UCSD-AML1 (cell line): ENCODE measurements around the gene PDPN.
A peak's percentile ranks its signal among the peaks of the same experiment; 100 is the strongest.

Experiments used
- DNase-seq: peaks from one replicate; lab custom pipeline; 2025; ENCODE audit not compliant: unreplicated experiment; lab: John Stamatoyannopoulos, UW

PDPN gene

DNA sequence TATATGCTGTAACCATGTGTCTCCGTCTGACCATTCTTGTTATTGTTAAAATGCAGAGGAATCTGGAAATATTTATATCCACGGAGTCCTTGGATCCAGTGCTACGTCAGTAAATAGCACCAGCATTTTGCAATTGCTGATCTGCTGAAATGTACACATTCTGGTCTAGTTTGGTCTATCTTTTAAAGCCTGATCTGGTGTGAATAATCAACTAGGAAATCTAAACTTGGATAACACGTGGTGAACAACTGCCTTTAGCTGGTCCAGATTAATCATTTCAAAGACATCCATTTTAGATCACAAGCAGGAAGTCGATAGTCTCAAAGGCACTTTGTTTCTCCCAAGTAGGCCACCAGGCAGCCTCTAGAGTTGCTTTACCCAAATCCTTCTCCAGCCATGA lies 32.6 kb downstream of the PDPN start:
- no peak for DNase-seq

DNA sequence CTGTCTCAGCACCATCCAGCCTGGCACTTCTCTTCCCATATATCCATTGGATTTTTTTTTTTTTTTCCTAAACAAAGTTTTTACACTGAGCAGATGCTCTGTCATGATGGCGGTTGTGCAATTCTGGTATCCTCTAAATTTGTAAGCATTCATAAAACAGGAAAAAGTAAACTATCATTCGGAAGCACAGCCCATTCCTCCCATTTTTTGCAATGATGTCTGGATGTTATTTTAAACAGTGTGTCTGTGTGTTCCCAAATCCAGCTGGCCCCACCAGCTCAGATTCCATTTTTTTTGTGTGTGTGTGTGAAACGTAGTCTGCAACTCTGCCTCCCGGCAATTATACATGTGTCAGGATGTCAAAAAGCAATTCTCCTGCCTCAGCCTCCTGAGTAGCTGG lies 33.5 kb downstream of the PDPN start:
- DNase-seq, result no peak

DNA sequence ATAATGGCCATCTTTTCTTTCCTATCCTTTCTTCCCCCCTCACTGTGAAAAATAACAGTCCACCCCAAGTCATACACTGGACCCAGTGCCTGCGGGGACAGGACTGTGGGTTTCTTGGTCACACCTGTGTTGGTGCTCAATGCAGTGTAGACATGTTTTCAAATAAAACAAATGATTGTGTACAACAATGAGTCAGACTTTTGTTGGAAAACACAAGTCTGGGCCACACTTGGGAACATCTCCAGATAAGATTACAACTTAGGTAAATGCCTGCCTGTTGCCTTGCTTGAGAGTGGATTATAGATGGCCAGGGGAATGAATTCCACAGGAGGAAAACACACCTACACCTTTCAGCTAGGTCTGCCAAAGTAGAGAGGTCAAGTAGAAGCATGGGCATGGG lies 34.1 kb downstream of the PDPN start:
- DNase-seq, result no peak

DNA sequence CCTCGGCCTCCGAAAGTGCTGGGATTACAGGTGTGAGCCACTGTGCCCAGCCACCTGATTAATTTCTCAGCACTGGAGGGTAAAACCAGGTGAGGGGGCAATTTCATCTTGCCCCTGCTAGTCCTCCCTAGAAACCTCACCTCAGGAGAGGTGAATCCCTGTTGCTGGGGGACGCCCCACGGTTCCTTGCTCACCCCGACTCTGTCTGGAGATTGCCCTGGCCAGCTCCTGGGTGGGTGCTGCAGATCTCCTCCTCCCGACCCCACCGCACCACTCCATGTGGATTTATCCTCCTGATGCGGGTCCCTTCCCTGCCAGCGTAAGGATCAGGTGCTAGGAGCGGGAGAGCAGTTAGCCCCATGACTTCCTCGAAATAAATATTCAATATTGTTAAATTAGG lies 34.9 kb downstream of the PDPN start:
- DNase-seq, result no peak

DNA sequence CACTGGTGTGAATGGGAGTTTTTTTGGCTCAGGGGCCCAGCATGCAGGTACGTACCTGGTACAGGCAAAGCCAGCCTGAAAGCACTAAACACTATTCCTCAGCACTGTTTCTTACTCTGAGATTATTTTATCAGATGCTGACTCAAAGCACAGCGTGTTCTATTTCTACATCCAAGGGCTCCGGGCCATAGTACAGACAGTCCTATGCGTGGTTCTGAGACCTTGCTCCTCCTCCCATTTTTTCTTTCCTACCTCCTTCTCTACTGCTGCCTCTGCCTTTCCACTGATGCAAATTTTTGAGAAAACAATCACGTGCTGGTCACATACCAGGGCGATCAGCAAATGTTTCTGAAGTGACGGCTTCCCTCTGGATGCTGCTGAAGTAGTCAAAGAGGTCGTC lies 36.3 kb downstream of the PDPN start:
- DNase-seq, result no peak

DNA sequence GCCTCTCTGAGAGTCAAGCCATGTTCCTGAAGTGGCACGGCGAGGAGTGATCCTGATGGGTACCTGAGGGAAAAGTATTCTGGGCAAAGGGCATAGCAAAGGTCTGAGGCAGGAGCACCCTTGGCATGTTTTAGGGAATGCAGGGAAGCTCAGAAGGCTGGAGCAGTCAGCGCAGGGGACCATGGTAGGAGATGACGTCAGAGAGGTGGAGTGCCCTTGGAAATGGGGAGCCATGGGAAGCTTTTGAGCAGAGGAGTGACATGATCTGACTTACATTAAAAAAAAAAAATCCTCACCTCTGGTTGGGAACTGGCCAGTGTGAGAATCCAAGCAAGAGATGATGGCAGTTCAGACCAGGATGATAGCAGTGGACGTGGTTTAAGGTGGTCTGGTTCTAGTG lies 37.2 kb downstream of the PDPN start:
- no peak for DNase-seq

DNA sequence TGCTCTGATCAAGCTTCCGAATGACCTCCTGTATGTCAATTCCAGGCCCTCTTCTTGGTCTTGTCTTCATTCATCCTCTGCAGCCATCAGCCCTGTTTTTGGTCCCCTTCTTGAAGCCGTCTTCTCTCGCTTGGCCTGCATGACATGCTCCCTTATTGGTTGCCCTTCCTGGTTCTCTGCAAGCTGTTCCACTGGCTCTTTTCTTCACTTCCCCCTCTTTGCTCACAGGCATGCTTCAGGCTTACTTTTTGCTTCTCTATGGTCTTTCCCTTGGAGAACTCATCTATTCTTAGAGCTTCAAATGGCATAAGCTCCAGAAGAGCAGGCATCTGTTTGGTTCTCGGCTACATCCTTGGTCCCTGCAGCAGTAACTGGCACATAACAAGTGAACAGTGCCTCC lies 38.8 kb downstream of the PDPN start:
- no peak for DNase-seq

DNA sequence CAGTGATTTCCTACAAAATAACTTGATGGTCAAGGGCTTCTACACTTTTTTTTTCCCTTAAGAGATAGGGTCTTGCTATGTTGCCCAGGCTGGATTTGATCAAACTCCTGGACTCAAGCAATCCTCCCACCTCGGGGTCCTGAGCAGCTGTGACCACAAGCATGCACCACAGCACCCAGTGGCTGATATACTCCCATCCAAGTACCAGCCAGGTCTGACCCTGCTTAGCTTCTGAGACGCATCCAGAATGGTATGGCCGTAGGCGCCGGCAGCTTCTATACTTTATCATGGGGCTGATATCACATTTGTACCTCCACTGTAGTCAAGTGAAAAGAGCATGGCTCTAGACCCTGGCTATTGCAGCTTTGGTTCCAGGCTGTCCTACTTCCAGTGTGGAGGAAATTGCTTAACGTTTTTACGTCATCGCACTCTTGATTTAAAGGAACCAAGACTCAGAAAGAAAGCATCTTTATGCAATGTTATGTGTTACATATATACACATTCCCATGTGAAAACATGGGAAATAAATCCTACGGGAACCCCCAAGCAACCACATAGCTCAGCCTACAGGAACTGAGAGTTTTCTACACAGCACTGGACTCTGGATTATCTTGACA lies 39.5 kb downstream of the PDPN start:
- no peak for DNase-seq

DNA sequence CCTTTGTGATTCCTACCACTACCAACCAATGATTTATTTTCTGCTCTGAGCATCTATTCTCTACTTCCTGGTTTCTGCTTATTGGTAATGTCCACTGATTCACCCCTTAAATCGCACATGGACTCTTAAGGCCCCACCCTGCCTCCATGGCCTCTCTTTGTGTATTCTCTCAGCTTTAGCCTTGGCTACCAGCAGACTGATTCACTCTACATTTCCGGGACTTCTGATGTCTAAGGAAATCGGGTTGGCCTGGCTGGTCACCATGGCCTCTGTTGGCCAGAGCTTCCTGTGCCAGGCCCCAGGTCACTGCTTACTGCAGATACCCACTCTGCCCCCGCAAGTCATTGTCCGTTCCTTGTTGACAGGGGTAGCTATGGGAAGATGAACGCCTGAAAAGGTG lies 40.9 kb downstream of the PDPN start:
- no peak for DNase-seq

DNA sequence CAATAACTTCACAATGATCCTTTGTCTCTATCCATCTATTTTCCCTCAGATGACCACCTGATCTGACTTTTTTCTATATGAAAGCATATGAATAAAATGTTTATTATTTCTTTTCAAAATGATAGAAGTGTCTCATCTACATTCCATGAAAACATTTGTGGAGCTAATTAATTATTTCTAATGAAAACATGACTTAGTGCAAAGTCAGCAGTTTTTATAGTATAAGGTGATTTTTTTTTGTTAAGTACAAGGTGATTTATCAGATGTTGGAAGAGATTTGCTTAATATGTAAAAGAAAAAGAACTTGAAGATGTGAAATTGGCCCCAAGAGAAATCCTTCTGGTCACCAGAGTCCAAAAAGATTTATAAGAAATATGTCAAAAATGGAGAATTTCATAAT lies 43.5 kb downstream of the PDPN start:
- no peak for DNase-seq

DNA sequence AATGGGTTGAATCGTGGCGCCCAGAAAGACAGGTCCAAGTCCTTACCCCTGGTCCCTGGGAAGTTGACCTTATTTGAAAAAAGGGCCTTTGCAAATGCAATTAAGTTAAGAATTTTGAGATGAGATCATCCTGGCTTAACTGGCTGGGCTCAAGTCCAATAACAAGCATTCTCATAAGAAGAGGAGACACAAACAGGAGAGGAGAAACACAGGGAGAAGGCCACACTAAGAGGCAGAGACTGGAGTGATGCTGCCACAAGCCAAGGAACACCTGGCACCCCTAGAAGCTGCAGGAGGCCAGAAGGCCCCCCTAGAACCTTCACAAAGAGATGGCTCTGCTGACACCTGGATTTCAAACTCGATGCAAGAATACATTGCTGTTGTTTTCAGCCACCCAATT lies 44.6 kb downstream of the PDPN start:
- no peak for DNase-seq

DNA sequence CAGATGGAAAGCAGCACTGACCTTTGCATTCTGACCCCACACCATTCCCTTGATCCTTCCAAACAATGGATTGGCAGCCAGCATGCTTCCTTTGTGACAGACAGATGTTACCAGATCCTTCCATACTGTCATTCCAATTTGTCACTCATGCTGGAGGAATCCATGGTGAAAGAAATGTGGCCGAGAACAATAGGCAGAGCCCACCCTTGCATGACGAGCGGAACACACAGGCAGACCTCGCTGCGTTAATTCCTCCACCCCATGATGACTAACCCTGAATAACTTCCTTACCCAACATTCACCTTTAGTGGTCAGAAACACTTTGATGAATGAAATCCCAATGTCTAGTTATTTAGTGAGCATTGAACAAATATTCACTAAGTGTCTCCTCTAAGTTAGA lies 45.1 kb downstream of the PDPN start:
- DNase-seq, result no peak

DNA sequence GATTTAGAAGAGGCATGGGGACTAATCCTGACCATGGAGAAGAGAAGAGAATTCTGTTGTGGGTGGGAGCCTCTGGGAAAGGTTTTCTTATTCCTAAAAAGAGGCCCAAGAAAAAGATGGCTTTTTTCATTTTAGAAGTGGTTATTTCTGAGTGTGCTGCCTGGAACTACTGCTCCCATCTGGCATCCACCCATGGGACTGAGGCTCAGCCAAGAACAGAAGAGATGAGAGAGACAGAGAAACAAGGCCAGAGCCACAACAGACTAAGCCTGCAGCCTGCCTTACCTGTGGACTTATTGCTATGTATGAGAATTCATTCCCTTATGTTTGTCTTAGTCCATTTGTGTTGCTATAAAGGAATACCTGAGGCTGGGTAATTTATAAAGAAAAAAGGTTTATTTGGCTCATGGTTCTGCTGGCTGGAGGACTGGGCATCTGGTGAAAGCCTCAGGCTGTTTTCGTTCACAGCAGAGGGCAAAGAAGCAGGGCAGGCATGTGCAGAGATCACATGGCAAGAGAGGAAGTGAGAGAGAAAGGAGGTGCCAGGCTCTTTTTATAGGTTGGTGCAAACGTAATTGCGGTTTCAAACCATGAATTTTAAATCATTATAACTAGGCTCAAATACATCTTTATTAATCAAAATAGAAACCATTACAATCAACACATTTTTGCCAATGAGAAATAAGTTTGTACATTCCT lies 58.8 kb downstream of the PDPN start:
- no peak for DNase-seq

DNA sequence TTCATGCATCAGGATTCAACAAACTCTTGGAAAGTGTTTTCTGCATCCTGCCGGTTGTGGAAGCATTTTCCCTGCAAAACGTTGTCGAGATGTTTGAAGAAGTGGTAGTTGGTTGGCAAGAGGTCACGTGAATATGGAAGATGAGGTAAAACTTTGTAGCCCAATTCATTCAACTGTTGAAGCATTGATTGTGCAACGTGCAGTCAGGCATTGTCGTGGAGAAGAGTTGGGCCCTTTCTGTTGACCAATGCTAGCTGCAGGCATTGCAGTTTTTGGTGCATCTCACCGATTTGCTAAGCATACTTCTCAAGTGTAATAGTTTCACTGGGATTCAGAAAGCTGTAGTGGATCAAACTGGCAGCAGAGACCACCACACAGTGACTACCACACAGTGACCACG lies 59.4 kb downstream of the PDPN start:
- DNase-seq, result no peak

DNA sequence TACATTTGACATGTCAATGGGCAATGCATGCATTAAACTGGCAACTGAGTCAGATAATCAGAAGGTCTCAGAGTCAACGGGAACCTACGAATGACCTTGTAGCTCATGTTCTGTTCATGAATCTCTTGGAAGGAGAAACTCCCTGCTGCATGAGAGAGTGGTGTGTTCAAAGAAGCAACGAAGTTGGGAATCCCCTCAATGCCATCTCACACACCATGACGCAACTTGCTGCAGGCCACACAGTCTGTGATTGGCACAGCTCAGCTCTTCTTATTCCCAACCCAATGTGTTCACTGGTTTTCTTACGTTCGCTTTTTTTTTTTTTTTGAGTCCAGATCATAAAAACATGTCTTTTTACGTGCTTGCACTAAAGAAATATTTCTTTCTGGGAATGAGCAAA lies 62.9 kb downstream of the PDPN start:
- DNase-seq, result no peak

DNA sequence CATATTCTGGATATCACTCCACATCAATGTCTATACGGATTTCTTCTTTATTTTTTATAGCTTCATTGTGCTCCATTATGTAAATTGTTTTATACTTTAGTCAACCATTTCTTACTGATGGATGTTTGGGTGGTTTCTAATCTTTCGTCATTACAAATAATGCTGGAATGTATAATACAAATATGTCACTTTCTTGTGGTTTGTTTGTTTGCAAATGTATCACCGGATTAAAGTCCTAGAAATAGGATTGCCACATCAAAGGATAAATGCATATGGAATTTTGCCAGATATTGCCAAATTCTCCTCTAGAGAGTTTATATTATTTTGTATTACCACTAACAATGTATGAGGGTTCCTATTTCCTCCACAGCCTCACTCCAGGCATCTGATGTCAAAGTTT lies 67.6 kb downstream of the PDPN start:
- no peak for DNase-seq

DNA sequence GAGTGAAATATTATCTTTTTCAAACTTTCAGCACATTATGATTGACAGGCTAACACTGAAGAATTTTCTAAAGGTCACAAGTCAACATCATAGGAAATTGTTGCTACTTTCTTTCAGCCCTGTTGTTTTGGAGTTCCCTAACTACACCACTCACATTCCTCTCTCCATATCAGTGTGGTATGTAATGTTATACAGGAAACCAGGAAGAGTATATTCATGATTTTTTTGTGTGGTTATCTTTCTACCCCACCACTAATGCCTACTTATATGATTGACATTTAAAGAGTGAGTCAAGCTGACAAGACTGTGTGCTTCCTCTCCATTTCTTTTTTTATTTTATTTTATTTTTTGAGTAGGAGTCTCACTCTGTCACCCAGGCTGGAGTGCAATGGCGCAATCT lies 68.6 kb downstream of the PDPN start:
- DNase-seq, result no peak

DNA sequence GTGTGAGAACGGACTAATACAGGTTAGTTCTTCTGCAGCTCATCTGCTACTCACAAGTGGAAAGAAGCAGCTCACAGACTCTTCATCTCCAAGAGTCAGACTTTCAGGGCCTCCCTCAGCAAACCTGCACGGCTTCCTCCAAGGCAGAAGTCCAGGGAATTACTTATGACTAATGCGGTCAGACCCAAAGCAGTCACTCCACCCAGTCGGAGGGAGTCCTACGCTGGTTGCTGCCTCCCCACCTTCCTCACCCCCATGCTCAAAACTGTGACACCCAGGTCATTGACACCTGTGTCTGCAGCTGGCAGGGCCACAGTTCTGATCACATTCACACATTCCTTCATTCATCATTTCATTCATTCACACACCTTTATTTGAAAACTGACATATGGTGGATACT lies 77.9 kb downstream of the PDPN start:
- peak; percentile 21 for DNase-seq

DNA sequence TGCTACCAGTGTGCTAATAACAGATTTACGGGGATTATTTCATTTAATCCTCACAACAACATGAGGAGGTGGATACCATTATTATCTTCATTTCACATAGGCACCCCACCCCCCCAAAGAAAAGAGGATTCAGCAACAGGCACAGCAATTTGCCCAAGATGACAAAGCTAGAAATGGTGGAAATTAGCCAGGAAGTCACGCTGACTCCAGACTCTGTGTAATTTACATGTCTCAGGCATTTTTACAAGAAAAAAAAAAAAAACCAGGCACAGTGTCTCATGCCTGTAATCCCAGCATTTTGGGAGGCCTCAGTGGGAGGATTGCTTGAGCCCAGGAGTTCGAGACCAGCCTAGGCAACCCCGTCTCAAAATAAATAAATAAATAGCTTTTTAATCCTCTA lies 78.9 kb downstream of the PDPN start:
- no peak for DNase-seq

DNA sequence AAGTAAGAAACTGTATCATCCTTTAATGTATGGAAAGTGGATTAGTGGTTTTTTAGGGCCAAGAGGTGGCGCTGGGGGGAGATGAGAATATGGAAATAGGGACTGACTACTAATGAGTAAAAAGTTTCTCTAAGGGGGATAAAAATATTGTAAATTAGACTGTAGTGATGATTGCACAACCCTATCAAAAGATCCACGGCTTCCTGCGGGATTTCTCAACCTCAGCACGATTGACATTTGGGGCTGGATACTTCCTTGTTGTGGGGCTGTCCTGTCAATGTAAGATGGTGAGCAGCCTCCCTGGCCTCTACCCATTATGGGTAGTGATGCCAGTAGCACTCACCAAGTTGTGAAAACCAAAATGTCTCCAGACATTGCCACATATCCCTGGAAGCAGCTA lies 80.3 kb downstream of the PDPN start:
- peak; percentile 71 for DNase-seq

DNA sequence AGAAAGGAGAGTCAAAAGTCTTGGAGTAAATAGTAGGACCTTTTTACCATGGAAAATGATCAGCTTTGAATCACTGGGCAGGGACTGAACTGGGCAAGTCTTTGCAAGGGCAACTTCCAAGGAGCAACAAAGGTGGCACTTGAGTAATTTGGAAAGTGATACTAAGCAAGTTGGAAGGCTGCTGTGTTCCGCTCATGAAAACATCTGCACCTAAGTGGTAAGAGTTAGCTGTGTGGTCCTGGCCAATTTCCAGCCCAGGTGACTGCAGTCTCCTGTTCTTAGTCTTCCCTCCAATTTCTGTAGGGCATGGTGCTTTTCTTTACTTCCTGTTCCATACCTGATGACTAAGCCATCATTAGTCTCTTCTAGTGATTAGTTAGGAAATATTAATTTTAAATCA lies 80.8 kb downstream of the PDPN start:
- no peak for DNase-seq

DNA sequence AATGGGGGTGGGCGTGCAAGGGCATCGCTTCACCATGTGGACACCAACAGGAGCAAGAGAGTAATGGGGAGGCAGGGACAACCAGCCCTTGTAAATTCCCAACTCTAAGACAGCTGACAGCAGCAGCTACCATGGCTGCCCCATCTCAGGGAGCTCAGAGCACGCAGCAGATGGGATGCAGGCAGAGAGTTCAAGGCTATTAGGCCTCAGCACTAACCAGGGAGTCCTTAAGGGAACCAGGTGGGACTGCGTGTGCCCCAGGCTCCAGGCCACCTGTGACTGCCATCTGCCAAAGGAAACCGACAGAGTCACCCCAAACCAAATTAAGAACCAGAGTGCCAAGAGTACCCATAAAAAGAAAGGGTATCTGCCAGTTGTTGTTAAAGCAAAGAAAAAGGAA lies 82.7 kb downstream of the PDPN start:
- DNase-seq, result no peak
